Progenitor cell of endocrine pancreas (in vitro differentiated cells): ENCODE data around the gene PRDM11. TPM values are rescaled to one million over a fixed set of nuclear protein-coding genes. Genes with fewer than 3 reads are reported as not detected.

Source experiments
- DNase-seq: peaks from one replicate; pipeline ENCODE4 v3.0.0; 2021; ENCODE audit warnings: low spot score; ENCODE audit not compliant: unreplicated experiment
- H3K27ac Mint-ChIP-seq: 2 replicates; pipeline ENCODE4 v1.8.0; 2021; ENCODE audit warnings: mild to moderate bottlenecking, moderate library complexity, mixed read lengths
- H3K27me3 Mint-ChIP-seq: 2 replicates; pipeline ENCODE4 v1.8.0; 2021; ENCODE audit warnings: mixed read lengths
- H3K36me3 Mint-ChIP-seq: 2 replicates; pipeline ENCODE4 v1.8.0; 2022; ENCODE audit warnings: mixed read lengths; ENCODE audit not compliant: insufficient read depth
- H3K4me1 Mint-ChIP-seq: 2 replicates; pipeline ENCODE4 v1.8.0; 2021; ENCODE audit warnings: low read depth, mixed read lengths
- H3K4me3 Mint-ChIP-seq: 2 replicates; pipeline ENCODE4 v1.8.0; 2021; ENCODE audit warnings: low read depth, mild to moderate bottlenecking, moderate library complexity, mixed read lengths
- H3K9me3 Mint-ChIP-seq: 2 replicates; pipeline ENCODE4 v1.8.0; 2021; ENCODE audit warnings: low read depth, mixed read lengths
- total RNA-seq: library from RNA; stranded (reverse); gene quantifications from 2 replicates; pipeline ENCODE4 v1.2.1, GENCODE V29; 2021
- TF ChIP-seq, protein P1 (sequence below): fragments of 200-600 bp; sonication (generic); IDR thresholded peaks from one replicate; pipeline ENCODE4 v1.5.0; 2021; ENCODE audit warnings: antibody characterized with exemption, mild to moderate bottlenecking; ENCODE audit not compliant: unreplicated experiment

The PRDM11 gene
- total RNA-seq, 1 donor from 2014 or later: 27.1 TPM

DNA sequence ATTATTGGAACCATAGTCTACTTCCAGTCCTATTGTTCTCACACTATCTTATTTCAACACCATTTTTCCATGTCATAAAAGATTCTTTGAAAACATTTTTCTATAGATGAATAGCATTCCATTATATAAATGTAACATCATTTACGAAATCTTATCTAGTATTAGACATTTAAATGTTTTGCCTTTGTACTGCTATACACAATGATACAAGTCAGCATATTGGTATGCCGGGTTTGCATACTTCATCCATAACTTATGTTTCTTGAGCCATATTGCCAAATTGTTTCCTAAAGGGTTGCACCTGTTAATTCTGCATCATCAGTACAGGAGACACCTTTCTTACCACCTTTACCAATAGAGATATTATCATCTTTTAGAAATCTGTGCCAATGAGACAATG is 71.6 kb downstream of the PRDM11 start:
- Mint-ChIP-seq H3K4me3 (no peak overlapping the region), H3K9me3 (no peaks in the 10 kb centered on the region), H3K36me3 (peaks cover 14% of the 10 kb centered on the region), H3K27me3 (no peaks in the 10 kb centered on the region), H3K4me1 (no peaks in the 10 kb centered on the region), H3K27ac (no peak overlapping the region)
- TF ChIP-seq, protein P1, sequence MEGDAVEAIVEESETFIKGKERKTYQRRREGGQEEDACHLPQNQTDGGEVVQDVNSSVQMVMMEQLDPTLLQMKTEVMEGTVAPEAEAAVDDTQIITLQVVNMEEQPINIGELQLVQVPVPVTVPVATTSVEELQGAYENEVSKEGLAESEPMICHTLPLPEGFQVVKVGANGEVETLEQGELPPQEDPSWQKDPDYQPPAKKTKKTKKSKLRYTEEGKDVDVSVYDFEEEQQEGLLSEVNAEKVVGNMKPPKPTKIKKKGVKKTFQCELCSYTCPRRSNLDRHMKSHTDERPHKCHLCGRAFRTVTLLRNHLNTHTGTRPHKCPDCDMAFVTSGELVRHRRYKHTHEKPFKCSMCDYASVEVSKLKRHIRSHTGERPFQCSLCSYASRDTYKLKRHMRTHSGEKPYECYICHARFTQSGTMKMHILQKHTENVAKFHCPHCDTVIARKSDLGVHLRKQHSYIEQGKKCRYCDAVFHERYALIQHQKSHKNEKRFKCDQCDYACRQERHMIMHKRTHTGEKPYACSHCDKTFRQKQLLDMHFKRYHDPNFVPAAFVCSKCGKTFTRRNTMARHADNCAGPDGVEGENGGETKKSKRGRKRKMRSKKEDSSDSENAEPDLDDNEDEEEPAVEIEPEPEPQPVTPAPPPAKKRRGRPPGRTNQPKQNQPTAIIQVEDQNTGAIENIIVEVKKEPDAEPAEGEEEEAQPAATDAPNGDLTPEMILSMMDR: no peak
- no peak for DNase-seq

DNA sequence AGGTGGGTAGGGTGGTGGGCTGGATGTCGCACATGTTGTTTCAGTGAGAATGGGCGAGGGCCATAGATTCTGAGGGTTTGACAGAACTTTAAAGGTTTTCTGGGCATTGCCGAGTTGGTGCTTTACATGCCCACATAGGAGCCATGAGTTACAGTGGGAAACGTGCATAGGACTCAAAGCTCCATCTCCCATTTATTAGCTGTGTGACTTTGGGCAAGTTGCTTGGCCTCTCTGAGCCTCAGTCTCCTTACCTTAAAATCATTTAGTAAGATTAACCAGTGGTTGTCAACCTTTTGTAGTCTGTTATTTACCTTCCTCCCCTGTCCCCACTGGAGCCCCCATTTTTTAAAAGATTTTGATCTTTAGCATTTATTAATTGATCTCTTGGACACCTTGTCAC is 72.3 kb downstream of the PRDM11 start:
- no peaks in the 10 kb centered on the region for H3K4me1 Mint-ChIP-seq
- H3K27ac Mint-ChIP-seq: no peak overlapping the region
- DNase-seq: no peak
- H3K36me3 Mint-ChIP-seq: peaks cover 11% of the 10 kb centered on the region
- no peaks in the 10 kb centered on the region for H3K27me3 Mint-ChIP-seq
- no peaks in the 10 kb centered on the region for H3K9me3 Mint-ChIP-seq
- TF ChIP-seq, protein P1: no peak
- H3K4me3 Mint-ChIP-seq: no peak overlapping the region

DNA sequence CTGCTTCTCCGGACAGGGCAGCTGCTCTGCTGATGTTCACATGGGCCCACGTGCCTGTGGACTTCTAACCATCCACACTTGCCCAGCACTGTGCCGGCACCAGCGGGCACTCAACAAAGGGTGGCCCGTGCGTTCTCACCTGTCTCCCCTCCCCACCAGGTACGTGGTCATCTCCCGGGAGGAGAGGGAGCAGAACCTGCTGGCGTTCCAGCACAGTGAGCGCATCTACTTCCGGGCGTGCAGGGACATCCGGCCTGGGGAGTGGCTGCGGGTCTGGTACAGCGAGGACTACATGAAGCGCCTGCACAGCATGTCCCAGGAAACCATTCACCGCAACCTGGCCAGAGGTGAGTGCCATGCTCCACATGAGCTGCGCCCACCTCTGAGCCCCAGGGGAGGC is 73.0 kb downstream of the PRDM11 start:
- Mint-ChIP-seq H3K4me3 (no peak overlapping the region), H3K27me3 (no peaks in the 10 kb centered on the region), H3K9me3 (no peaks in the 10 kb centered on the region)

DNA sequence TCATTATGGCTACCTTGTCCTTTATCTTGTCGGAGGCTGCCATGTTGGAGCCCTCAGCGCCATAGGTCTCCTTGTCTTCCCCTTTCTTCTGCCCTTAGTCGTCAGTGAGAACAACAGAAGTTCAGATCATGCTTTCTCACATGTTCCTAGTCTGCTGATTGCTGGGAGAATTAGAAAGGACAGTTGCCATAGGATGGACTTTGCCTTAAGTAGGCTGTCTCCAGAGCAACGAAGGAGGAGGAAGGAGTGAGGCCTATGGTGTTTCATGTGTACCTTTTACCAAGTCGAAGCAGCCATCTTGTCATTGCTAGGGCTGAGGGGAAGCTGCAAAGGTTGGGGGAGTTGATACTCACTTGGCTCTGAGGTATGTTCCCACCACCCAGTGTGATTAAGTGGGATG is 77.1 kb downstream of the PRDM11 start:
- DNase-seq: no peak
- no peaks in the 10 kb centered on the region for H3K4me1 Mint-ChIP-seq
- H3K9me3 Mint-ChIP-seq: no peaks in the 10 kb centered on the region
- TF ChIP-seq, protein P1: no peak
- peaks cover 31% of the 10 kb centered on the region for H3K36me3 Mint-ChIP-seq
- no peak overlapping the region for H3K4me3 Mint-ChIP-seq
- H3K27me3 Mint-ChIP-seq: no peaks in the 10 kb centered on the region
- no peak overlapping the region for H3K27ac Mint-ChIP-seq

More for the DNA sequence above, 73.0 kb downstream of the PRDM11 start:
- Mint-ChIP-seq H3K4me1 (no peaks in the 10 kb centered on the region), H3K36me3 (peaks cover 16% of the 10 kb centered on the region), H3K27ac (no peak overlapping the region)
- TF ChIP-seq, protein P1: no peak
- DNase-seq: no peak

DNA sequence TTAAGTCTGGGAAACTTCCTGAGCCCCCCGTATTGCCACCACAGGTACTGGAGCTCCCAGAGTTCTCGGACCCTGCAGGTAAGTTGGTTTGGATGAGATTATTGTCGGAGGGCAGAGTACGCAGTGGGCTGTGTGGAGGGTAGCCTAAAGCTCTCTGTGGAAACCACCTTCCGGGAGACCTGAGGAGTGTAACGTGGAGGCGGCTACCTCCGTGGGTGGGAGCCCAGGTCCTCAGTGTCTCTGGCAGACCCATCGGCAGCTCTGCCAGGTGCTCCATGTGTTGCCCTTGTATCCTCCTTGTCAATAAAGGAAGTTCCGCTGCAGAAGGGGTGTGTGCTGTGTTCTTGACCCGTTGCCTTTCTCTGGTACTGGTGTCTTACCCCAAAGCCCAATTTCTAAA is 78.3 kb downstream of the PRDM11 start:
- no peak overlapping the region for H3K4me3 Mint-ChIP-seq
- no peaks in the 10 kb centered on the region for H3K27me3 Mint-ChIP-seq
- TF ChIP-seq, protein P1: no peak
- H3K9me3 Mint-ChIP-seq: no peaks in the 10 kb centered on the region
- DNase-seq: no peak
- no peak overlapping the region for H3K27ac Mint-ChIP-seq
- peaks cover 29% of the 10 kb centered on the region for H3K36me3 Mint-ChIP-seq
- no peaks in the 10 kb centered on the region for H3K4me1 Mint-ChIP-seq
